Stimulated activated naive CD4-positive, alpha-beta T cell (primary cell): ENCODE measurements around the gene KLHL29.

Source experiments
- DNase-seq, 6 experiments: peaks; one replicate each; lab custom pipeline; 2025; lab: John Stamatoyannopoulos, UW

Gene KLHL29

GRCh38 chr2:23449413-23449812, 64.4 kb downstream of the KLHL29 start:
- no peak for DNase-seq

GRCh38 chr2:23449831-23450331, 64.9 kb downstream of the KLHL29 start:
- no peak for DNase-seq

DNA sequence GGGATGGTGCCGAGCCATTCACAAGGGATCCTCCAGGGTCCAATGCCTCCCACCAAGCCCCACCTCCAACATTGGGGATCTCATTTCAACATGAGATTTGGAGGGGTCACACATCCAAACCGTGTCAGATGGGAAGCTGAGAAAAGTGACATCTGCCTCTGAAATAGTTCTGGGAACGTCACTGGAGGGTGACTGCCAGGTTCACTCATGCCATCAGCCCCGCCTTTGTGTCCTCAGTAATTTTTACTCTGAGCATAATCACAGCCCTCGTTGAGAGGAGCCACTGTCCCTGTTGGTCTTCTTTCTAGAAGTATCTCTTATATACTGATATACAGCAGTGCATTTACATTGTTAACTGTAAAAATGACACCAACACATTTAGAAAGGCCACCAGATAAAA, 67.4 kb downstream of the KLHL29 start:
- DNase-seq: no peak

- peak; percentile 24 to 74 (median 51) for DNase-seq
Measured at GRCh38 chr2:23452853-23453420, 68.0 kb downstream of the KLHL29 start.

DNA sequence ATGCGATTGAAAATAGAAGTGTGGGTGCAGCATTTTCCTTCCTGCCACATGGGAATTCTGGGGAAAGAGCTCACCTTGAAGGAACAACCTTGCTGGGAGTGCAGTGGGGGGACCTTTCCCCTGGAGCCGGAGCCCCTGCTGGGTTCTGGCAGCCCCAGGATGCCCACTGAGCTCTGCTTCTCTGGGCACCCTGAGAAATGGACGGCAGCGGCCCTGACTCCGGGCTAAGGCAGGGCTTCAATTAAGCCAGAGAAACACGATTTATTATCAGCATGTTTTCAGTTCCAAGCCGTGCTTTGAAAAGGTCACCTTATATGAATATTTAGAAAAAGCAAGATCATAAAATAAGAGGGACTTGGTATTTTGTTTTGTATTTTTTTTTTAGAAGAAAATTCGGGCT, 68.5 kb downstream of the KLHL29 start:
- DNase-seq: no peak

GRCh38 chr2:23453836-23454460, 69.0 kb downstream of the KLHL29 start:
- no peak for DNase-seq

DNA sequence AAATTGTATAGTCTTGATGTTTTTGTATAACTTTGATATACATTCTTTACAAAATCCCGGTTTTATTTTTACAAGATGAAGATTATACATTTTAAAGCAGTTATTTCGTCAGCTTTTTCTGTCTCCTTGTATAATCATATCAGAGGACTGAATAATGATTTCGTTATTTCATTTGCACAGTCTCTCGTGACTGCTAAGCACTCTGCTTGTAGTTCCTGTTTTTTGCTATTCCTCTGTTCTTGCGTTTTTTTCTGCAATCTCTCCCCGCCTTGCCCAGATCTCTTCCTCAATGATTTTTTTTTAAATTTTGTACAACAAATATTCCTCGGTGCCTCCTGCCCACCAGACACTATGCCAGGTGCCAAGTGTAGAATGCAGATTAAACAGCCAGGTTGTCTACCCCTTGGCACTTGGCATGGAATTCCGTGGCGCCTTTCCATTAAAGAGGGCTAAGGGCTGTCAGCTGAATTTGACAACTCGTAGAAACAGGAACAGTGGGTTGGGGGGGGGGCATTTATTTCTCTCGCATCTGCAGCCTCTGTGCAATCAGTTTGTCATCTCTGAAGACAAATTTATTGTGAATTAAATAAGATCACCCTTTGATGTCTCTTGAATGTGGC, 69.6 kb downstream of the KLHL29 start:
- DNase-seq: no peak

- no peak for DNase-seq
Measured at GRCh38 chr2:23456396-23456795, 71.4 kb downstream of the KLHL29 start.

DNA sequence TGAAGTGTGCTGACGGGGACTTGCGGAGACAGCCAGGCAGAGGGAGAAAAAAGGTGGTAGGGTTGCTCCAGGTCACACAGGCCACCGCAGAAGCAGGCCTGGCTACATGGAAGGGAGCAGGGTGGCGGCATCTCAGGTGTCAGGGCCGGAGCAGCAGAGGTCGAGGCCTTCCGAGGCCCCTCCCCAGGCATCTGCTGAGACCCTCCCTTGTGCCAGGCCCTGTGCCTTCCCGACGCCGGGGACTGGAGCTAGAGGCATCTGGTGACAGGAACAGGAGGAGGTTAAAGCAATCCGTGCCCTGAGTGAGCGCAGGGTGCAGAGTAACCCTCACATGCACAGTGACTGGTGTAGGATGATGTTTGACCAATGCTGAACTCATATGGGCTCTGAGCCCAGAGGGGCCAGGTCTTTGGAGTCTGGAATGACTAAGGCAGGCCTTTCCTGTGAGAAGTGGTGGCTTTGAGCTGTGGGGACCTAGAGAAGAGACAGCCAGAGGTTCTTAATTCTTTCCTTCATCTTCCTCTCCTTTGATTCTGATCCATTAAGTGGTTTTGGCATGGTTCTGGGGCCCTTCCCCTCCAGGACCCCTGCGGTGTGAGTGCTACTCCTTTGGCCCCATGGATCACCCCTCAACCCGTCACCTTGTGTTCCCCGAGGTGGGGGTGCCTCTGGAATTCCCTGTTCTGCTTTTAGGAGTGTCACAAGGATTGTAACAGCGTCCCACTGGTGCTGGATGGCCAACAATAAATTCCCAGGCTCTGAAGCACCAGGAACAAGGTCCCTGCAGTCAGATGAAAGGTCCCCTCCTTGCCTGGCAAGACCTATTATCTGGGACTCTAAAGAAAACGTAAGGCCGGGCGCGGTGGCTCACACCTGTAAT, 72.1 kb downstream of the KLHL29 start:
- DNase-seq: no peak

DNA sequence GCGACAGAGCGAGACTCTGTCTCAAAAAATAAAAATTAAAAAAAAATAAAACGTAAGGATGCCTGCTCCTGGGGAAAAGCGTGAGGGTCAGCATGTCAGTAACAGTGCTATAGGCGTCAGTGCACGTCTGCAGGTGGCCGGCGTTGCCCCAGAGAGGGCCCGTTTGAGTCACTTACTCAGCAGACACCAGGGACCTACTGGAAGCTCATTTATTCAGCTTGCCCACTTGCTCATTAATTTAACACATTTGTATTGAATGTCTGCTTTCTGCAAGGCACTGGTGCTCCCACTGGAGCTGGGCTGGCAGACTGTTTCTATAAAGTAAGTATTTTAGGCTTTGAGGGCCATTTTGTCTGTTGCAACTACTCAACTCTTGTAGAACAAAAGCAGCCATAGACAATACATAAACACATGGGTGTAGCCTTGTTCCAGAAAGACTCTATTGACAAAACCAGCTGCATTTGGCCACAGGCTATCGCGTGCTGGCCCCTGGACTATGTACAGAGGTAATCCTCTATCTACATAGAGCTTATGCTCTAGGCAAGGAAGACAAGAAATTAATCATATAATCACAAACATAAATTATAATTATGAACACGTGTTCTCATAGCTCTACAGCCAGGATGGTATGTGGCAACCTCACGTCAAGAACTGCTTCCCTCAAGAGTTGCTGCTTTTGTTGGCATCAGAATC, 73.2 kb downstream of the KLHL29 start:
- DNase-seq: no peak

GRCh38 chr2:23459032-23459431, 74.1 kb downstream of the KLHL29 start:
- DNase-seq: peak in 1 of 6 experiments; percentile 25

- DNase-seq: no peak
Measured at GRCh38 chr2:23460228-23460627, 75.2 kb downstream of the KLHL29 start.

GRCh38 chr2:23460993-23461392, 76.0 kb downstream of the KLHL29 start:
- no peak for DNase-seq

DNA sequence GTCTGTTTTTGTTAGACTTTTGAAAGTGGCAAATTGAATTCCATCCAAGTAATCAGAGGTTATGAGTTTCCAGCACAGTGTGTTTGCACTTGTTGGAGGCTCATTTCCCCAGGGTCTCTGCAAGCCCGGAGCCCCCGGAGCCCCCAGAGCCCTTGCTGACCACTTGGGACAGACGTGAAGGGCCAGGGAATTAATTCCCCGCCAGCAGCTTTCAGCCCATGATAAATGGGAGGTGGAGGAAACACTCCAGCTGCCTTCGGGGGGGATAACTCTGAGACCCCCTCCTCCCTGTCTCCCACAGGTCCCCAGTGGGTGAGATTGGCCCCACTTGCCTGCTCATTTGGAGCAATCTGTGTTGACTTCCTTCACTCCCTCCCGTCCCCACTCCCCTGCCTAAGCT, 79.2 kb downstream of the KLHL29 start:
- no peak for DNase-seq

- DNase-seq: no peak
Measured at GRCh38 chr2:23464905-23465537, 80.0 kb downstream of the KLHL29 start.

DNA sequence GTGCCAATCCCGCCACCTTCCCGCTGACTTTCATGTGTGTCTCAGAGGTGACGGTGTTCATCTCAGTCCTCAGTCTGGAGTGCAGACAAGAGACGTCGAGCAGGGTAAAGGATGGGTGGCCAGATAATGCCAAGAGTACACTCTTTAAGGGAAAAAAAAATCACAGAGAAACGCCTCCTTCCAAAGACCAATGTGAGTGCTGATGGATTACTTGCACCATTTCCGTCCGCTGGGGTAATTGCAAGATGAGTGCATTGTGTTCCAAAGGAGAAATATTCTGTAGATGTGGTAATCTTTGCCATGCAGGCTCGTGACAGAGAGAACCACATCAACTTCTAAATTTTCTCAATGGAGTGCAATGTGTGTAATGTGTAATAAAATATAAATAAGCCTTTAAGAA, 81.0 kb downstream of the KLHL29 start:
- no peak for DNase-seq

DNA sequence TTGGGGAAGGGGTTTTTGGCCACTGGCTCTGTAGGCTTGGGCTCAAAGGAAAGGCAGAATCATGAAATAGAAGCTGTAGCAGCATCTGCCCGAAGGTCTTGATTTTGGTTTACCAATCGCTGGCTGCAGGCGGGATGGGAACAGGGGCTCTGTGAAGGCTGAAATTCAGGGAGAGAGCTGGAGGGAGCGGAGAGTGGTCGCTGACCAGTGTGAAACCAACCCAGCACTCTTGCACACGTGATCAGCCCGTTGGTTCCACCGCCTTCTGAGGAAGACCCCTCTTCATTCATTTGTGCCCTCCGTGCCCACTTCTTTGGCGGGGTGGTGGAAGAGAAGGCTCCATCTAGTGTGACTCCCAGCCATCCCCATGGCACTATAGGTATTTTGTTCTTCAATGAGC, 82.6 kb downstream of the KLHL29 start:
- DNase-seq: no peak

DNA sequence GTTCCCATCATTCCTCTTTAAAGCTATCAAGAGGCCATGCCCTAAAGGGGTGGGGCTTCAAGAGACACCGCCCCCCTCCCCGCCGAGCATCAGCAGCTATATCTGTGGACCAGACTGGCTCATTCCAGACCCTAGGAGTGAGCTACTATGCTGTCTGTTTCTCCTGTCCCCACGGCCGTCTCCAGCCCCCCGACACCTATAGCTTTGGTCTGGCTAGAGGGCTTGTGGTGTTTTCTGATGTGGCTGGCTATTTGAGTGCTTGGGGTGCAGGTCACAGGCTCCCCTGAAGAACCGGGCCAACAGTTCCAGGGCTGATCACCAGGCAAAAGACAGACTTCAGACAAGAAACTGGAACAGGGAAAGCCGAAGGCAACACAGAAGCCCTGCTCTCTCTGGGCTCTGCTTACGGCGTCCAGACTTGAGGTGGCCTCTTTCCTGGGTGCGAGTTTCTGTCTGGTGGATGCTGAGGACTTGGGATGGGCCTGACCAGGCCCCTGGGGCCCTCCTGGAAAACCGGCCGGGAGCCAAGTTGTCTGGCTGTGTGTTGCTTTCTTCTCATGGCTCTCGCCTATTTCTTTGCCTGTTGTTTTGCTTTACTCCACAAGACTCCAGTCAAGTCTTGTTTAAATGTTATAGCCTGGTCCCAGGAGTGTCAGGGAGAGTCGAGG, 83.6 kb downstream of the KLHL29 start:
- no peak for DNase-seq

GRCh38 chr2:23469142-23469540, 84.2 kb downstream of the KLHL29 start:
- DNase-seq: no peak

DNA sequence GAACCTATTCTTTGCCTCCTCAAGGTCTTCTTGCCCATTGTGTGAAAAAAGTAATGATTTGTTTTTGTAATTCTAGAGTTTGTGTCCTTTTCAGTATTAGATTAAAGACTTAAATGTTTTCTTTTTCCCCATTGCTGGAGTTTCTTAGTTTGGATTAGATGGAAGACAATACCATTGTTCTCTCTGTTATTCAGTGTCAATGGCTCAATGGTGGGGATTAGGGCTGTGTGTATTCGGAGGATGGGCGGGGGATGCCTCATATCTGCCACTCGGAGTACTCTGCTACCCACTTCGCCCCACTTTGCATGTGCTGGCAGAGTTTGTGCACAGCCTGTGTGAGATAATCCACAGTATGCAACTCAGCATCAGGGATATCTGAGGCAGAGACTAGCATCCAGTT, 90.1 kb downstream of the KLHL29 start:
- no peak for DNase-seq

DNA sequence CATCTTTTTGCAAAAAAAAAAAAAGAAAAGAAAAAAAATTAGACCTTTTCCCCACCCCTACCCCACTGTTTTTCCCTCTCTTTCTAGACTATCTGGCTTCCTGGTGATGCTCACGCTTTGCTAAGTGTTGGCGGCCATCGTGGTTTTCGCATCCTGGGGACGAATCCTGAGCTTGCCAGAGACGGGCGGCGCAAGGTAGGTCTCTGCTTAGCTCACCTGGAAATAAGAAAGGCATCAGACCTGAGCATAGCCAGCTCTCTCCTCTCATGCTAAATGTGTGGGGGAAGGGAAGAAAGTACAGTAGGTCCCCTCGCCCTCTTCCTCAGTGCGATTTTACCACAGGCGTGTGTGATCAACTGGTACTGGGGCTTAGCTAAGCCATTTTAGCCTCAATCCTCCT, 90.5 kb downstream of the KLHL29 start:
- no peak for DNase-seq
